ENCODE results near the gene KCNN1. TPM values are rescaled to one million over a fixed set of nuclear protein-coding genes. Genes with fewer than 3 reads are reported as not detected.

KCNN1 gene
- total and polyA plus RNA-seq, 10 donors: 0.03 to 0.10 (median 0.04) TPM; not detected in 7

- H3K27ac ChIP-seq: peak overlapping the region in 7 of 8 donors; percentile 37 to 84 (median 78)
- DNase-seq: peak; percentile 88
- H3K36me3 ChIP-seq: peaks cover 0 to 27% (median 14%) of the 10 kb centered on the region in 6 donors
- H3K27me3 ChIP-seq (replicated peaks in 1 of 7): peaks cover 13 to 42% (median 37%) of the 10 kb centered on the region in 7 donors
- peak overlapping the region; percentile 25 to 93 (median 76) for H3K4me3 ChIP-seq
- WGBS, 5 donors: 19 to 22% (median 21%) methylated on average over 29 of the region's 29 CpGs
- H3K4me1 ChIP-seq: peaks cover 37 to 63% (median 57%) of the 10 kb centered on the region in 6 donors
- intact Hi-C loops (cut with DNase I; ENCODE audit: low total_unique reads): loop anchor here (10.0 kb wide), 1 partner anchor 108 kb away; no protein-coding TSS in a partner anchor
- peak in 1 of 11 experiments; percentile 9 for TF ChIP-seq CTCF (IDR thresholded peaks at IDR 0.05 in 8 of 11, conservative IDR thresholded peaks at IDR 0.05 in 3 of 11)
- no peak for TF ChIP-seq POLR2A (IDR thresholded peaks at IDR 0.05)
- TF ChIP-seq POLR2AphosphoS5 (IDR thresholded peaks at IDR 0.05): peak in 1 of 3 donors; percentile 16
- H3K9me3 ChIP-seq: no peaks in the 10 kb centered on the region
Observed at GRCh38 chr19:17946965-17947784, 19.7 kb upstream of the KCNN1 start.

- WGBS, 5 donors: 0 to 1% (median 1%) methylated on average over 28 to 92 of the region's 92 CpGs
- H3K9me3 ChIP-seq: no peaks in the 10 kb centered on the region
- H3K4me3 ChIP-seq: peak overlapping the region; percentile 56 to 93 (median 84)
- no peak for TF ChIP-seq POLR2A (IDR thresholded peaks at IDR 0.05)
- TF ChIP-seq POLR2AphosphoS5 (IDR thresholded peaks at IDR 0.05): peak; percentile 39 to 71 (median 64)
- TF ChIP-seq CTCF (IDR thresholded peaks at IDR 0.05 in 8 of 11, conservative IDR thresholded peaks at IDR 0.05 in 3 of 11): peak in 1 of 11 experiments; percentile 21
- peaks cover 0 to 19% (median 7%) of the 10 kb centered on the region in 6 donors for H3K36me3 ChIP-seq
- intact Hi-C loops (cut with DNase I; ENCODE audit: low total_unique reads): loop anchor here (10.0 kb wide), 1 partner anchor 107 kb away; no protein-coding TSS in a partner anchor
- DNase-seq: peak; percentile 97
- H3K27ac ChIP-seq: peak overlapping the region in 7 of 8 donors; percentile 67 to 84 (median 78)
- peaks cover 41 to 71% (median 65%) of the 10 kb centered on the region in 6 donors for H3K4me1 ChIP-seq
- H3K27me3 ChIP-seq (replicated peaks in 1 of 7): peaks cover 20 to 50% (median 45%) of the 10 kb centered on the region in 7 donors
Observed at GRCh38 chr19:17947815-17948513, 18.9 kb upstream of the KCNN1 start.

GRCh38 chr19:17948514-17948900 lies 18.4 kb upstream of the KCNN1 start:
- no peak for DNase-seq
- Histone ChIP-seq H3K36me3 (peaks cover 0 to 14% (median 3%) of the 10 kb centered on the region in 6 donors), H3K27me3 (replicated peaks in 1 of 7) (peaks cover 25 to 55% (median 51%) of the 10 kb centered on the region in 7 donors), H3K4me1 (peaks cover 41 to 76% (median 66%) of the 10 kb centered on the region in 6 donors), H3K9me3 (no peaks in the 10 kb centered on the region), H3K27ac (peak overlapping the region in 3 of 8 donors; percentile 78 to 84 (median 84)), H3K4me3 (peak overlapping the region in 7 of 8 donors; percentile 56 to 93 (median 83))
- no peak for TF ChIP-seq POLR2AphosphoS5 (IDR thresholded peaks at IDR 0.05)
- no peak for TF ChIP-seq POLR2A (IDR thresholded peaks at IDR 0.05)
- TF ChIP-seq CTCF (IDR thresholded peaks at IDR 0.05 in 8 of 11, conservative IDR thresholded peaks at IDR 0.05 in 3 of 11): no peak
- intact Hi-C loops (cut with DNase I; ENCODE audit: low total_unique reads): loop anchor here (10.0 kb wide), 1 partner anchor 106 kb away; no protein-coding TSS in a partner anchor
- WGBS, 5 donors: 0 to 2% (median 1%) methylated on average over 11 to 16 of the region's 16 CpGs

Measured in spleen (tissue), 11 donors.